Epithelial cell of esophagus (primary cell): Measurements from ENCODE around the gene GSTT4.
"Not testable (repeated sequence)": the region's sequence is repeated elsewhere in the genome, so short reads cannot be mapped to it uniquely, and the experiment has no call there.

ENCODE experiments used
- DNase-seq: peaks from one replicate; pipeline ENCODE4 v3.0.0; 2010; ENCODE audit warnings: low read depth
- H3K4me3 ChIP-seq: 2 replicates; pipeline ENCODE4 v1.5.1; 2011; ENCODE audit warnings: mild to moderate bottlenecking, low read length, control low read depth
- CTCF ChIP-seq: IDR thresholded peaks from 2 replicates; pipeline ENCODE4 v1.5.1; 2011; ENCODE audit warnings: low read depth, mild to moderate bottlenecking, low read length, control low read depth, inconsistent platforms; ENCODE audit not compliant: insufficient read depth; ENCODE audit errors: missing control alignments

Gene GSTT4

DNA sequence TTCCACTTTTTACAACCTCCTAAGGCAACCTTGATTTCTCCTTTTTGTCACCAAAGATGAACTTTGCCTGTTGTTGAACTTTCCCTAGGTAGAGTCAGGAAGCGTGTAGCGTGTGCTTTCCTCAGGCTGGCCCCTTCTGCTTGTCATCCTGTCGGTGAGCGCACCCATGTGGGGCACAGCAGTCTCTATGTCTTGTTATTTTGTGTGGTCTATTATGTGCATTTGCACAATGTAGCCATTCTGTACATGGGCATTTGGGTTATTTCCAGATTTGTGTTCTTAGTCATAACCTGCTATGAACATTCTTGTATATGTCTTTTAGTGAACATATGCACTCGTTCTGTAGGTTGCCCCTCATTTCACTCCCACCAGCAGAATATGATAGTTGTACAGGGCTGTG, 40.8 kb upstream of the GSTT4 start:
- no peak for DNase-seq
- H3K4me3 ChIP-seq, result no peak overlapping the region
- no peak for TF ChIP-seq CTCF

DNA sequence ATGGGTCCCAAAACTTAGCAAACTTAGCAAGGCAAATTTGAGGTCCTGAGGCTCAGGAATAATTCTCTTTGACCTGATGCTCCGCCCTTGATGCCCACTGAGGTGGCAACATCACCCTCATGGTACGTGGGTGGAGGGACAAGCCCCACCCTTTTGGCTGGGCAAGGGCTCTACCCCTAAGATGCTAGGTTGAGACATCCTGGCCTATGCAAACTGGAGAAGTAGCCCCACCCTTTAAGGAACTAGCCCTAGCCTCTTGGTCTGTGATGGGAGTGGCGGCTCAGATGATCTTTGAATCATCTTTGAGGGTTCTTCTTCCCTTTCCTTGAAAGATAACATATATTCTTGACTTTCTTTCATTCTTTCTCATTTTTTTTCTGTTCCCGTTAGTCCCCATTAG, 38.7 kb upstream of the GSTT4 start:
- H3K4me3 ChIP-seq, result no peak overlapping the region
- no peak for TF ChIP-seq CTCF
- no peak for DNase-seq

GRCh38 chr22:24043465-24043864, 38.2 kb upstream of the GSTT4 start:
- H3K4me3 ChIP-seq, DNase-seq: not testable (repeated sequence)

GRCh38 chr22:24040946-24041345, 35.7 kb upstream of the GSTT4 start:
- DNase-seq, result no peak
- no peak for TF ChIP-seq CTCF

DNA sequence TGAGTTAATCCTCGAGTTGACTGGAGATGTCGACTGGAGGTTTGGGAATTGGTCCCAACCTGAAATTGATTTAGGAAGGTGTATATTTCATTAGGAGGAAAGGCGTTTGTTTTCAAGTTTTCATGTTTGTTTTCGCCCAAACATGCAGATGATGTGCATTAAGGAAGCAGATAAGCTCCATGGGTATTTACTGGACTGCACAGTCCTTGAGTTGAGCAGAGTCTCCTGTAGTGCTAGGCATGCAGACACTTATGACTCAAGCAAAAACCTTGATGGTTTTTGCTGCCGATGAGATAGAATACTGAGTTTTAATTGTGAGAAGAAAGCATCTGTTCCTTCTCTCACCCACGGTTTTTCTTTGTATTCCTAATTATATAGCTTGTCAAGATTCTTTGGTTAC, 33.8 kb upstream of the GSTT4 start:
- no peak overlapping the region for H3K4me3 ChIP-seq
- DNase-seq, result peak; percentile 35
- TF ChIP-seq CTCF, result no peak

More at GRCh38 chr22:24040946-24041345, 35.7 kb upstream of the GSTT4 start:
- no peak overlapping the region for H3K4me3 ChIP-seq

- TF ChIP-seq CTCF, result no peak
- H3K4me3 ChIP-seq, result no peak overlapping the region
- no peak for DNase-seq
These were observed 32.9 kb upstream of the GSTT4 start for GRCh38 chr22:24037851-24038765.

- no peak for TF ChIP-seq CTCF
- no peak overlapping the region for H3K4me3 ChIP-seq
- no peak for DNase-seq
These were observed 30.0 kb upstream of the GSTT4 start for GRCh38 chr22:24035296-24035695.
